ENCODE results near the gene FAF1. TPM values are rescaled to one million over a fixed set of nuclear protein-coding genes. Genes with fewer than 3 reads are reported as not detected.
"Not testable (repeated sequence)": the region's sequence is repeated elsewhere in the genome, so short reads cannot be mapped to it uniquely, and the experiment has no call there.

FAF1 gene
- total RNA-seq, 2 experiments from 2014 or later = 42.3 to 114 TPM

- Histone ChIP-seq H3K9me3 (ENCODE audit: low read length) (peaks cover 3% of the 10 kb centered on the region; the same call in 1 of the 2 replicates), H3K4me2 (ENCODE audit: low read length) (no peak overlapping the region), H3K4me1 (ENCODE audit: insufficient read depth, low read length, poor library complexity, severe bottlenecking) (no peaks in the 10 kb centered on the region), H4K20me1 (ENCODE audit: insufficient read depth, low read length) (no peaks in the 10 kb centered on the region), H3K36me3 (ENCODE audit: insufficient read depth, low read length) (no peaks in the 10 kb centered on the region), H2AFZ (ENCODE audit: low read length) (no peak overlapping the region), H3K79me2 (ENCODE audit: insufficient read depth, low read depth, low read length) (peaks cover 28% of the 10 kb centered on the region; the same call in 1 of the 2 replicates), H3K4me3 (ENCODE audit: low read depth, low read length, poor library complexity, severe bottlenecking) (no peak overlapping the region), H3K9me2 (ENCODE audit: insufficient read depth, low read length) (no peaks in the 10 kb centered on the region), H3K27ac (ENCODE audit: low read depth, low read length, poor library complexity, severe bottlenecking) (no peak overlapping the region)
- no peak for TF ChIP-seq EZH2phosphoT487 (IDR thresholded peaks at IDR 0.05; ENCODE audit: borderline replicate concordance, low read depth, low read length)
- no peak for TF ChIP-seq CTCF (conservative IDR thresholded peaks at IDR 0.05; ENCODE audit: low read length)
- CTCF ChIA-PET (ENCODE audit: unreplicated experiment) = no interaction called here
- POLR2A ChIA-PET = interaction anchor here (0.6 kb wide), 1 partner anchor 468 kb away, joined by 3 read pairs; no protein-coding TSS in a partner anchor
- no peak for DNase-seq (ENCODE audit: low spot score)
- intact Hi-C loops (cut with micrococcal nuclease; ENCODE audit: unreplicated experiment) = no loop called here
- BruUV-seq (replicated peaks) = no TSS peak
Observed at GRCh38 chr1:50827546-50827945, 132.5 kb downstream of the FAF1 start.

DNA sequence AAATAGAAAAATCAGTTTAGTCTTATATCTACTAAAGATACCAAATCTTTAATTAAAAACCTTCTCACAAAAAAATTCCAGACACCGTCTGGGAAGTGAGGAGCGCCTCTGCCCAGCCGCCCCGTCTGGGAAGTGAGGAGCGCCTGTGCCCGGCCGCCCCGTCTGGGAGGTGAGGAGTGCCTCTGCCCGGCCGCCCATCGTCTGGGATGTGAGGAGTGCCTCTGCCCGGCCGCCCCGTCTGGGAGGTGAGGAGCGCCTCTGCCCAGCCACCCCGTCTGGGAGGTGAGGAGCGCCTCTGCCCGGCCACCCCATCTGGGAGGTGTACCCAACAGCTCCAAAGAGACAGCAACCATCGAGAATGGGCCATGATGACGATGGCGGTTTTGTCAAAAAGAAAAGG is 133.3 kb downstream of the FAF1 start:
- H3K9me2 ChIP-seq (ENCODE audit: insufficient read depth, low read length); H3K4me1 ChIP-seq (ENCODE audit: insufficient read depth, low read length, poor library complexity, severe bottlenecking); H3K4me3 ChIP-seq (ENCODE audit: low read depth, low read length, poor library complexity, severe bottlenecking); POLR2A ChIA-PET; BruUV-seq (replicated peaks); DNase-seq (ENCODE audit: low spot score); H4K20me1 ChIP-seq (ENCODE audit: insufficient read depth, low read length); H3K27ac ChIP-seq (ENCODE audit: low read depth, low read length, poor library complexity, severe bottlenecking); intact Hi-C loops (cut with micrococcal nuclease; ENCODE audit: unreplicated experiment); CTCF ChIA-PET (ENCODE audit: unreplicated experiment); H2AFZ ChIP-seq (ENCODE audit: low read length); H3K9me3 ChIP-seq (ENCODE audit: low read length); H3K36me3 ChIP-seq (ENCODE audit: insufficient read depth, low read length); H3K4me2 ChIP-seq (ENCODE audit: low read length): not testable (repeated sequence)
- H3K79me2 ChIP-seq (ENCODE audit: insufficient read depth, low read depth, low read length) = peaks cover 28% of the 10 kb centered on the region; the same call in 1 of the 2 replicates

GRCh38 chr1:50822035-50822776 is 137.9 kb downstream of the FAF1 start:
- no TSS peak for BruUV-seq (replicated peaks)
- DNase-seq (ENCODE audit: low spot score) = no peak
- no peaks in the 10 kb centered on the region for H4K20me1 ChIP-seq (ENCODE audit: insufficient read depth, low read length)
- H3K4me3 ChIP-seq (ENCODE audit: low read depth, low read length, poor library complexity, severe bottlenecking) = no peak overlapping the region
- no peak overlapping the region for H3K4me2 ChIP-seq (ENCODE audit: low read length)
- H3K36me3 ChIP-seq (ENCODE audit: insufficient read depth, low read length) = no peaks in the 10 kb centered on the region
- H3K27ac ChIP-seq (ENCODE audit: low read depth, low read length, poor library complexity, severe bottlenecking) = no peak overlapping the region
- POLR2A ChIA-PET = interaction anchor here (0.6 to 0.7 kb wide), 2 partner anchors 18 to 1940 kb away, joined by 3 to 4 read pairs; no protein-coding TSS in a partner anchor
- H2AFZ ChIP-seq (ENCODE audit: low read length) = no peak overlapping the region
- no peaks in the 10 kb centered on the region for H3K9me2 ChIP-seq (ENCODE audit: insufficient read depth, low read length)
- CTCF ChIA-PET (ENCODE audit: unreplicated experiment) = no interaction called here
- TF ChIP-seq CTCF (conservative IDR thresholded peaks at IDR 0.05; ENCODE audit: low read length) = no peak
- TF ChIP-seq EZH2phosphoT487 (IDR thresholded peaks at IDR 0.05; ENCODE audit: borderline replicate concordance, low read depth, low read length) = no peak
- intact Hi-C loops (cut with micrococcal nuclease; ENCODE audit: unreplicated experiment) = no loop called here
- H3K4me1 ChIP-seq (ENCODE audit: insufficient read depth, low read length, poor library complexity, severe bottlenecking) = no peaks in the 10 kb centered on the region
- H3K79me2 ChIP-seq (ENCODE audit: insufficient read depth, low read depth, low read length) = peaks cover 18% of the 10 kb centered on the region
- H3K9me3 ChIP-seq (ENCODE audit: low read length) = no peaks in the 10 kb centered on the region

Measured in OCI-LY7 (cell line).